HCT116 (cell line): Measurements from ENCODE around the gene TEX54. TPM values are rescaled to one million over a fixed set of nuclear protein-coding genes. Genes with fewer than 3 reads are reported as not detected.
"Not testable (repeated sequence)": the region's sequence is repeated elsewhere in the genome, so short reads cannot be mapped to it uniquely, and the experiment has no call there.

Source experiments
- ATAC-seq: fragments of 200-7000 bp; cut with Tn5 transposase; 2 replicates; pipeline ENCODE4 v1.9.1; 2020; ENCODE audit warnings: mild to moderate bottlenecking, moderate library complexity
- BruUV-seq: library from RNA; stranded (reverse); fragments of 400-500 nt; replicated peaks from 2 replicates; lab custom pipeline; 2021; lab: Mats Ljungman, UMichigan
- CTCF ChIA-PET: fragments of 300-600 bp; sonication (Branson Sonifier 250); formaldehyde crosslinking; loops from one replicate; lab custom pipeline; 2021; ENCODE audit warnings: antibody characterized with exemption; lab: Charles Lee
- POLR2A ChIA-PET: fragments of 300-600, 350-600 bp; sonication (Branson Sonifier 250); formaldehyde crosslinking; loops from one replicate; lab custom pipeline; 2021; ENCODE audit warnings: antibody characterized with exemption; lab: Charles Lee
- RAD21 ChIA-PET, 2 experiments: fragments of 300-600 bp; sonication (Branson Sonifier 250); formaldehyde crosslinking; loops; one replicate each; lab custom pipeline; 2023; ENCODE audit warnings: low total read pairs in 2 of 2; ENCODE audit not compliant: uncharacterized antibody in 2 of 2, unreplicated experiment in 2 of 2, low non-redundant PET in 1 of 2; lab: Charles Lee
- DNase-seq: peaks from one replicate; pipeline ENCODE4 v3.0.0-alpha.2; 2010; ENCODE audit warnings: low read depth, low spot score
- H2AFZ ChIP-seq: fragments of 200-600 bp; shearing (Covaris generic), sonication (generic); 2 replicates; pipeline ENCODE4 v1.6.1; 2017; ENCODE audit warnings: low read depth, mixed run types, mixed read lengths, antibody characterized with exemption, low read length; ENCODE audit not compliant: poor library complexity, severe bottlenecking
- H3K27ac ChIP-seq: 2 replicates; pipeline ENCODE4 v1.5.1; 2012; ENCODE audit warnings: low read depth, low read length
- H3K27me3 ChIP-seq: fragments of 200-600 bp; sonication (generic); 2 replicates; pipeline ENCODE4 v1.6.1; 2016; ENCODE audit warnings: mixed run types, low read length, mixed read lengths; ENCODE audit not compliant: insufficient read depth
- H3K36me3 ChIP-seq, 2 experiments: fragments of 200-500 bp in 1 of 2; fragments of 200-600 bp in 1 of 2; sonication (Bioruptor generic) in 1 of 2; sonication (generic) in 1 of 2; 2 replicates each; pipeline versions ENCODE4 v1.5.1 to v1.6.1; 2014 to 2016; ENCODE audit warnings: low read length in 2 of 2, inconsistent platforms in 1 of 2, mixed read lengths in 1 of 2, mixed run types in 1 of 2; ENCODE audit not compliant: insufficient read depth in 2 of 2, control insufficient read depth in 1 of 2
- H3K4me1 ChIP-seq, 2 experiments: fragments of 200-600 bp in 1 of 2; sonication (generic) in 1 of 2; 2 replicates each; pipeline versions ENCODE4 v1.5.1 to v1.6.1; 2012 to 2017; ENCODE audit warnings: low read length in 2 of 2, inconsistent platforms in 1 of 2, mild to moderate bottlenecking in 1 of 2, mixed read lengths in 1 of 2, mixed run types in 1 of 2, moderate library complexity in 1 of 2; ENCODE audit not compliant: insufficient read depth in 2 of 2, control insufficient read depth in 1 of 2
- H3K4me2 ChIP-seq: fragments of 200-600 bp; sonication (generic); 2 replicates; pipeline ENCODE4 v1.6.1; 2017; ENCODE audit warnings: mixed run types, low read length, mixed read lengths
- H3K4me3 ChIP-seq, 2 experiments: fragments of 200-600 bp in 1 of 2; sonication (generic) in 1 of 2; replicated peaks in 1 of 2; 2 replicates each; pipeline ENCODE4 v1.5.1; 2011 to 2016; ENCODE audit warnings: low read length in 2 of 2, control low read depth in 1 of 2, low read depth in 1 of 2, mild to moderate bottlenecking in 1 of 2, mixed read lengths in 1 of 2, mixed run types in 1 of 2
- H3K79me2 ChIP-seq: fragments of 200-600 bp; sonication (generic); 2 replicates; pipeline ENCODE4 v1.6.1; 2017; ENCODE audit warnings: mild to moderate bottlenecking, mixed run types, low read length, moderate library complexity, mixed read lengths; ENCODE audit not compliant: insufficient read depth
- H3K9ac ChIP-seq: fragments of 200-600 bp; sonication (generic); 2 replicates; pipeline ENCODE4 v1.6.1; 2016; ENCODE audit warnings: low read length, mixed read lengths
- H3K9me2 ChIP-seq: fragments of 200-600 bp; sonication (generic), shearing (Covaris generic); 2 replicates; pipeline ENCODE4 v1.6.1; 2017; ENCODE audit warnings: mixed run types, mild to moderate bottlenecking, moderate library complexity; ENCODE audit not compliant: insufficient read depth
- H3K9me3 ChIP-seq, 2 experiments: fragments of 200-500 bp in 1 of 2; fragments of 200-600 bp in 1 of 2; sonication (Bioruptor generic) in 1 of 2; sonication (generic) in 1 of 2; 2 replicates each; pipeline ENCODE4 v1.6.1; 2014 to 2017; ENCODE audit warnings: low read length in 2 of 2, mixed read lengths in 2 of 2, inconsistent platforms in 1 of 2, low read depth in 1 of 2, mild to moderate bottlenecking in 1 of 2, mixed run types in 1 of 2, moderate library complexity in 1 of 2; ENCODE audit not compliant: control insufficient read depth in 1 of 2, insufficient read depth in 1 of 2
- H4K20me1 ChIP-seq: fragments of 200-600 bp; sonication (generic), shearing (Covaris generic); 2 replicates; pipeline ENCODE4 v1.6.1; 2017; ENCODE audit warnings: mixed run types, mild to moderate bottlenecking, moderate library complexity; ENCODE audit not compliant: insufficient read depth
- ATF3 ChIP-seq: IDR thresholded peaks from 2 replicates; pipeline ENCODE4 v1.6.1; 2012
- CBX3 ChIP-seq: IDR thresholded peaks from 2 replicates; pipeline ENCODE4 v1.6.1; 2012; ENCODE audit warnings: low read depth
- EGR1 ChIP-seq: IDR thresholded peaks from 2 replicates; pipeline ENCODE4 v1.6.1; 2012; ENCODE audit warnings: low read depth
- EZH2 ChIP-seq: fragments of 200-600 bp; sonication (generic); IDR thresholded peaks from 2 replicates; pipeline ENCODE4 v1.6.1; 2017; ENCODE audit warnings: antibody characterized with exemption, mixed run types
- EZH2phosphoT487 ChIP-seq: fragments of 200-600 bp; IDR thresholded peaks from 2 replicates; pipeline ENCODE4 v1.6.1; 2018; ENCODE audit warnings: antibody characterized with exemption, borderline replicate concordance
- POLR2A ChIP-seq: IDR thresholded peaks from 2 replicates; pipeline ENCODE4 v1.7.0; 2011; ENCODE audit warnings: borderline replicate concordance; ENCODE audit not compliant: insufficient read depth, insufficient read length; ENCODE audit errors: extremely low read depth
- POLR2AphosphoS5 ChIP-seq: IDR thresholded peaks from 2 replicates; pipeline ENCODE4 v1.6.1; 2011; ENCODE audit warnings: mild to moderate bottlenecking, low read depth, low read length, moderate library complexity
- SP1 ChIP-seq: IDR thresholded peaks from 2 replicates; pipeline ENCODE4 v1.6.1; 2012; ENCODE audit warnings: low read depth
- TCF7L2 ChIP-seq: IDR thresholded peaks from 2 replicates; pipeline ENCODE4 v1.7.0; 2011; ENCODE audit warnings: borderline replicate concordance, inconsistent platforms; ENCODE audit not compliant: insufficient read depth, insufficient read length; ENCODE audit errors: extremely low read depth
- YY1 ChIP-seq: IDR thresholded peaks from 2 replicates; pipeline ENCODE4 v1.6.1; 2011; ENCODE audit warnings: low read length, low read depth, moderate library complexity, mild to moderate bottlenecking; ENCODE audit not compliant: insufficient replicate concordance; ENCODE audit errors: extremely low read depth
- ZBTB33 ChIP-seq: IDR thresholded peaks from 2 replicates; pipeline ENCODE4 v1.6.1; 2011; ENCODE audit warnings: mild to moderate bottlenecking, low read length, moderate library complexity; ENCODE audit not compliant: insufficient replicate concordance; ENCODE audit errors: extremely low read depth
- ZFX ChIP-seq: fragments of 450-650 bp; IDR thresholded peaks from 2 replicates; pipeline ENCODE4 v1.6.1; 2017
- ZNF274 ChIP-seq: fragments of 200-500 bp; sonication (Bioruptor generic); IDR thresholded peaks from 2 replicates; pipeline ENCODE4 v1.6.1; 2014; ENCODE audit warnings: mild to moderate bottlenecking, low read depth, low read length, inconsistent platforms
- intact Hi-C: fragments of 100-400 bp; cut with micrococcal nuclease; formaldehyde crosslinking; loops from 2 replicates; pipeline ENCODE4 v1.10.0; 2022
- total RNA-seq: library from RNA; stranded (reverse); gene quantifications from one replicate; pipeline ENCODE4 v1.2.1, GENCODE V29; 2021; ENCODE audit not compliant: unreplicated experiment

Gene TEX54
- total RNA-seq, 1 experiment from 2014 or later, result not detected

GRCh38 chr11:62840721-62841360 is 8.2 kb upstream of the TEX54 start:
- CTCF ChIA-PET, result interaction anchor here (1.2 to 2.9 kb wide), 4 partner anchors 21 to 446 kb away, joined by 3 to 11 read pairs (median 6); partner anchors contain the start of genes SLC3A2 and TUT1
- BruUV-seq, H2AFZ ChIP-seq: not testable (repeated sequence)

GRCh38 chr11:62839050-62839945 is 6.7 kb upstream of the TEX54 start, which contains the start of gene WDR74:
Gene WDR74, minus strand, starts transcription at chr11:62839590. Its CDS starts 20 bp downstream, at chr11:62839570.
- Histone ChIP-seq H2AFZ (no peak within 1 kb of the TSS), H3K27me3 (no peaks in the 10 kb centered on the region), H3K36me3 (peaks cover 10 to 32% of the 10 kb centered on the region in 2 experiments), H3K27ac (peak within 1 kb of the TSS; percentile 94), H3K9me3 (no peaks in the 10 kb centered on the region), H3K79me2 (peaks cover 52% of the 10 kb centered on the region), H3K9me2 (no peaks in the 10 kb centered on the region), H3K4me2 (peak within 1 kb of the TSS; percentile 92), H3K4me1 (peaks cover 8 to 36% of the 10 kb centered on the region in 2 experiments; a peak in 3 of 4 replicates), H3K4me3 (peak within 1 kb of the TSS; percentile 82 to 87), H4K20me1 (no peaks in the 10 kb centered on the region), H3K9ac (peak within 1 kb of the TSS; percentile 98)
- intact Hi-C loops, result no loop called here
- ATAC-seq (peak; percentile 39), DNase-seq (peak; percentile 80)
- RAD21 ChIA-PET, result no interaction called here
- POLR2A ChIA-PET, result interaction anchor here (0.9 to 3.4 kb wide), 17 partner anchors 7 to 248 kb away, joined by 3 to 343 read pairs (median 28); partner anchors contain the start of genes C11orf98, CSKMT, HNRNPUL2 and NXF1
- CTCF ChIA-PET, result interaction anchor here (2.9 kb wide), 1 partner anchor 444 kb away, joined by 11 read pairs; no protein-coding TSS in a partner anchor
- BruUV-seq, result TSS peak; percentile 6
- TF ChIP-seq EZH2phosphoT487, result no peak
- TF ChIP-seq CBX3, result no peak
- TF ChIP-seq EZH2, result no peak
- TF ChIP-seq YY1, result peak; percentile 96
- TF ChIP-seq EGR1, result no peak
- peak; percentile 95 for TF ChIP-seq POLR2AphosphoS5
- no peak for TF ChIP-seq SP1
- peak; percentile 4 for TF ChIP-seq ZBTB33
- TF ChIP-seq TCF7L2, result peak; percentile 76
- peak; percentile 93 for TF ChIP-seq POLR2A
- no peak for TF ChIP-seq ZNF274
- TF ChIP-seq ATF3, result no peak
- peak; percentile 47; the same call in 1 of the 2 replicates for TF ChIP-seq ZFX

More at GRCh38 chr11:62840721-62841360, 8.2 kb upstream of the TEX54 start:
- Histone ChIP-seq H3K79me2 (peaks cover 37% of the 10 kb centered on the region), H3K4me3 (peak overlapping the region; percentile 82 to 87), H3K36me3 (peaks cover under 1 to 17% of the 10 kb centered on the region in 2 experiments; a peak in 3 of 4 replicates), H3K4me1 (peaks cover 8 to 36% of the 10 kb centered on the region in 2 experiments; a peak in 3 of 4 replicates), H3K4me2 (peak overlapping the region; percentile 92), H3K27ac (peak overlapping the region; percentile 94), H3K9ac (peak overlapping the region; percentile 98)
- RAD21 ChIA-PET, result interaction anchor here in 1 of 2 experiments (1.0 kb wide), 1 partner anchor 9 kb away, joined by 3 read pairs; the partner anchor contains the start of gene STX5
- not testable (repeated sequence) for H3K9me2 ChIP-seq, H3K27me3 ChIP-seq, H3K9me3 ChIP-seq, H4K20me1 ChIP-seq
- POLR2A ChIA-PET, result interaction anchor here (0.6 to 3.4 kb wide), 78 partner anchors 8 to 1491 kb away, joined by 3 to 343 read pairs (median 5); partner anchors contain the start of genes AHNAK, B3GAT3, C11orf98 and CSKMT
- ATAC-seq (peak; percentile 12), DNase-seq (peak; percentile 43)
- intact Hi-C loops, result loop anchor here (1.0 to 5.0 kb wide), 4 partner anchors 9 to 284 kb away; partner anchors contain the start of genes STX5, TEX54 and TTC9C
- peak; percentile 15 for TF ChIP-seq TCF7L2
- TF ChIP-seq ZFX, result peak; percentile 33; the same call in 1 of the 2 replicates
